Ovary (tissue), 9 donors: ENCODE data around the gene FNDC8. TPM values are rescaled to one million over a fixed set of nuclear protein-coding genes. Genes with fewer than 3 reads are reported as not detected.
"Not testable (repeated sequence)": the region's sequence is repeated elsewhere in the genome, so short reads cannot be mapped to it uniquely, and the experiment has no call there.

Experiments
- DNase-seq, 5 donors: peaks; one replicate each; pipeline ENCODE4 v3.0.0-alpha.2; 2019 to 2020
- H3K27ac ChIP-seq, 2 donors: fragments of 200-600 bp; one replicate each; pipeline versions ENCODE4 v1.5.1 to v1.8.0; 2019 to 2022
- H3K27me3 ChIP-seq: fragments of 200-600 bp; one replicate; pipeline ENCODE4 v1.8.0; 2022
- H3K36me3 ChIP-seq: fragments of 200-600 bp; sonication (generic); one replicate; pipeline ENCODE4 v1.5.1; 2019
- H3K4me1 ChIP-seq: one replicate; pipeline ENCODE4 v1.8.1; 2013; ENCODE audit warnings: mild to moderate bottlenecking, moderate library complexity; ENCODE audit not compliant: insufficient read depth
- H3K4me3 ChIP-seq: fragments of 200-600 bp; sonication (generic); one replicate; pipeline ENCODE4 v1.5.1; 2017
- H3K9me3 ChIP-seq, 2 donors: fragments of 200-600 bp in 1 of 2; sonication (generic) in 1 of 2; one replicate each; pipeline versions ENCODE4 v1.5.1 to v1.8.1; 2013 to 2019; ENCODE audit warnings: mild to moderate bottlenecking in 1 of 2, moderate library complexity in 1 of 2
- EP300 ChIP-seq: sonication (generic); formaldehyde crosslinking; IDR thresholded peaks from one replicate; pipeline ENCODE4 v1.6.1; 2017; ENCODE audit warnings: antibody characterized with exemption
- POLR2A ChIP-seq: fragments of 450-650 bp; IDR thresholded peaks from one replicate; pipeline ENCODE4 v1.6.1; 2017; ENCODE audit warnings: antibody characterized with exemption, mild to moderate bottlenecking, moderate library complexity
- WGBS, 3 donors: extraction: QIAGEN DNeasy Blood & Tissue Kit in 1 of 3; methylation state at CpG; one replicate each; pipeline versions ENCODE4 v1.1.5 to v1.1.7; 2013 to 2017; 5-methylcytosine and 5-hydroxymethylcytosine counted together
- intact Hi-C, 4 donors: fragments of 100-400 bp; cut with DNase I; formaldehyde crosslinking; loops; one replicate each; pipeline versions ENCODE4 v1.11.0 to v1.15.1; 2022 to 2023
- polyA plus RNA-seq, 2 donors: library from polyadenylated mRNA; stranded (reverse); fragments of 200-250 nt in 1 of 2; fragments of 350-450 nt in 1 of 2; fragmentation: Illumina TruSeq in 1 of 2; extraction: RNeasy Lipid Tissue Mini Kit (QIAGEN cat#74804) in 1 of 2; gene quantifications; one replicate each; pipeline ENCODE4 v1.2.3, GENCODE V29; 2013 to 2014
- total RNA-seq, 7 donors: library from RNA; depleted of rRNA in 2 of 7; stranded (reverse); fragments of >200 nt in 2 of 7; fragmentation: NEBNext Ultra II Directional in 3 of 7; extraction: Animal tissue kit (Norgen Biotek cat#: 25700) in 3 of 7; gene quantifications; one replicate each; pipeline versions ENCODE4 v1.1.0 to v1.2.4, GENCODE V29; 2016 to 2023
- TF ChIP-seq, protein P1 (sequence below), 3 donors: fragments of 450-650 bp in 2 of 3; fragments of 200-600 bp in 1 of 3; IDR thresholded peaks; one replicate each; pipeline versions ENCODE4 v1.5.1 to v1.8.0; 2016 to 2022; ENCODE audit warnings: antibody characterized with exemption in 3 of 3, mild to moderate bottlenecking in 1 of 3
- donor health status: DM: no; HTN: no; CAD: no; lungs with moderate emphysema.
- donor health status: DM: no; HTN: no; CAD: no.
- donor health status: Bipolar disorder and iron deficiency.
- donor health status: DM: yes; HTN: yes; CAD: no.
- donor health status: DM: no; HTN: no; CAD: no.
- donor health status: DM: yes; HTN: yes; CAD: no.

The FNDC8 gene
- total and polyA plus RNA-seq, 9 donors, result not detected

DNA sequence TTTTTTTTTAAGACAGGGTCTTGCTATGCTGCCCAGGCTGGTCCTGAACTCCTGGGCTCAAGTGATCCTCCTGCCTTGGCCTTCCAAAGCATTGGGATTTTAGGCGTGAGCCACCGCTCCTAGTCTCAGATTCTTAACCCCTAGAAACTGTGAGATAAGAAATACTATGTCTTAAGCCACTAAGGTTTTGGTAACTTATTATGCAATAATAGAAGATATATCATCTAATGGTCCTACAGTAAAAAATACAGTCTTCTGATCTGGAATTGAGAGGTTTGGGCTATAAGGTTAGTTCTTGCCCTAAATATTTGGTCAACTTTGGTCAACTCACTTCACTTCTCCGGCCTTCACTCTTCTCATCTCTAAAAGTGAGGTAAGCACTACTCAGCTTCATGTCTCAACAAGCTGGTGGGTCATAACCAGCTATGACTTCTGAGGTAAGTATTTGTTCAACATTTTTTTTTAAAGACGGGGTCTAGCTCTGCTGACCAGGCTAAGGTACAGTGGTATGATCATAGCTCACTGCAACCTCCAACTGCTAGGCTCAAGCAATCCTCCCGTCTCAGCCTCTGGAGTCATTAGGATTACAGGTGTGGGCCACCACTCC, 16.5 kb upstream of the FNDC8 start:
- no peak overlapping the region for H3K4me3 ChIP-seq
- intact Hi-C loops, result no loop called here
- no peaks in the 10 kb centered on the region for H3K4me1 ChIP-seq
- DNase-seq, result no peak
- no peaks in the 10 kb centered on the region for H3K9me3 ChIP-seq
- TF ChIP-seq EP300 (no peak), POLR2A (no peak)
- TF ChIP-seq, protein P1, sequence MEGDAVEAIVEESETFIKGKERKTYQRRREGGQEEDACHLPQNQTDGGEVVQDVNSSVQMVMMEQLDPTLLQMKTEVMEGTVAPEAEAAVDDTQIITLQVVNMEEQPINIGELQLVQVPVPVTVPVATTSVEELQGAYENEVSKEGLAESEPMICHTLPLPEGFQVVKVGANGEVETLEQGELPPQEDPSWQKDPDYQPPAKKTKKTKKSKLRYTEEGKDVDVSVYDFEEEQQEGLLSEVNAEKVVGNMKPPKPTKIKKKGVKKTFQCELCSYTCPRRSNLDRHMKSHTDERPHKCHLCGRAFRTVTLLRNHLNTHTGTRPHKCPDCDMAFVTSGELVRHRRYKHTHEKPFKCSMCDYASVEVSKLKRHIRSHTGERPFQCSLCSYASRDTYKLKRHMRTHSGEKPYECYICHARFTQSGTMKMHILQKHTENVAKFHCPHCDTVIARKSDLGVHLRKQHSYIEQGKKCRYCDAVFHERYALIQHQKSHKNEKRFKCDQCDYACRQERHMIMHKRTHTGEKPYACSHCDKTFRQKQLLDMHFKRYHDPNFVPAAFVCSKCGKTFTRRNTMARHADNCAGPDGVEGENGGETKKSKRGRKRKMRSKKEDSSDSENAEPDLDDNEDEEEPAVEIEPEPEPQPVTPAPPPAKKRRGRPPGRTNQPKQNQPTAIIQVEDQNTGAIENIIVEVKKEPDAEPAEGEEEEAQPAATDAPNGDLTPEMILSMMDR (IDR thresholded peaks at IDR 0.05), result no peak
- no peaks in the 10 kb centered on the region for H3K27me3 ChIP-seq
- 96% methylated on average over 5 of the region's 5 CpGs for WGBS, 3 donors
- no peak overlapping the region for H3K27ac ChIP-seq
- no peaks in the 10 kb centered on the region for H3K36me3 ChIP-seq

DNA sequence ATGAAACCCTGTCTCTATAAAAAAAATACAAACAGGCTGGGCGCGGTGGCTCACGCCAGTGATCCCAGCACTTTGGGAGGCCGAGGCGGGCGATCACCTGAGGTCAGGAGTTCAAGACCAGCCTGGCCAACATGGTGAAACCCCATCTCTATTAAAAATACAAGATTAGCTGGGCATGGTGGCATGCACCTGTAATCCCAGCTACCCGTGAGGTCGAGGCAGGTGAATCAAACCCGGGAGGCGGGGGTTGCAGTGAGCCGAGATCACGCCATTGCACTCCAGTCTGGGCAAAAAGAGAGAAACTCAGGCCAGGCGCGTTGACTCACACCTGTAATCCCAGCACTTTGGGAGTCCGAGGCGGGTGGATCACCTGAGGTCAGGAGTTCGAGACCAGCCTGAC, 10.6 kb upstream of the FNDC8 start:
- intact Hi-C loops, result loop anchor here in 2 of 4 donors (10.0 kb wide), 2 partner anchors 686 to 856 kb away; partner anchors contain the start of gene CCL2 (in 1 of the 2)
- H3K4me3 ChIP-seq, result not testable (repeated sequence)
- WGBS, 3 donors, result 94 to 98% (median 95%) methylated on average over 17 of the region's 17 CpGs

DNA sequence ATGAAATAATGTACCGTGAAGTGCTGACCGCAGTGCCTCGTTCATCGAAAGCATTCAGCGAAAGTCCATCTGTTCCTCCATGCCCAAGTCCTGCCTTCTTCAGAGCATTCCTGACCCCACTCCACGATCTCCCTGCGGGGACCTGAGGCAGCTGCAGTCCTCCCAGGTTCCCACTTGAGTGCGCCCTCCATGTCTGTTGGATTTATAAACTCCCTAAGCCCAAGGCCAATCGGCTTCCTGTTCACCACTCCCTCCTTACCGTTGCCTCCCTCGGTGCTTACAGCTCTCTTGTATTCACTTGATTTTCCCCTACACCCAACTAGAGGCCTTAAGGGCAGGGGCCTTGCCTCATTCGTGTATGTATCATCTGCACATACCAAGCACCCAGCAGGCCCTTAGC, 4.6 kb upstream of the FNDC8 start:
- WGBS, 3 donors, result 81 to 83% (median 83%) methylated on average over 12 of the region's 12 CpGs
- Histone ChIP-seq H3K27ac (no peak overlapping the region), H3K9me3 (no peaks in the 10 kb centered on the region), H3K27me3 (no peaks in the 10 kb centered on the region), H3K36me3 (no peaks in the 10 kb centered on the region), H3K4me1 (no peaks in the 10 kb centered on the region), H3K4me3 (no peak overlapping the region)
- DNase-seq, result no peak
- TF ChIP-seq POLR2A (no peak), EP300 (no peak)
- TF ChIP-seq, protein P1 (IDR thresholded peaks at IDR 0.05), result no peak
- intact Hi-C loops, result loop anchor here in 3 of 4 donors (5.0 to 10.0 kb wide), 3 partner anchors 575 to 862 kb away; partner anchors contain the start of gene CCL2 (in 1 of the 3)

More for the DNA sequence above, 10.6 kb upstream of the FNDC8 start:
- H3K27ac ChIP-seq, DNase-seq, H3K9me3 ChIP-seq, H3K36me3 ChIP-seq, H3K4me1 ChIP-seq, H3K27me3 ChIP-seq: not testable (repeated sequence)

DNA sequence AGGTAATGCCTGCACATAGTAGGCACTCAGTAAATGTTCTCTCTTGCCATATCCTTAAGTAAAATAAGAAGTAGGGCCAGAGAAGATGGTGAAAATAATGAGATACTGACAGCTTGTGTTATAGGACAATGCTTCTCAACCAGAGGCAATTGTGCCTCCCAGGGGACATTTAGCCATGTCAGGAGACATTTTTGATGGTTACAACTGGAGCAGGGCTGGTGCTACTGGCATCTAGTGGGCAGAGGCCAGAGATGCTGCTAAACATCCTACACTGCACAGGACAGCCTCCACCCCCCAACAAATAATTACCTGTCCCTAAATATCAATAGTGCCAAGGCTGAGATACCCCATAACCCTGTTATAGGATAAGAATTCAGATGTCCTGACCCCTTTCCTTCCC, 3.4 kb upstream of the FNDC8 start:
- no peaks in the 10 kb centered on the region for H3K36me3 ChIP-seq
- no peak overlapping the region for H3K4me3 ChIP-seq
- no peak for DNase-seq
- TF ChIP-seq, protein P1 (IDR thresholded peaks at IDR 0.05), result no peak
- TF ChIP-seq POLR2A, result no peak
- no peak for TF ChIP-seq EP300
- H3K27me3 ChIP-seq, result no peaks in the 10 kb centered on the region
- H3K4me1 ChIP-seq, result no peaks in the 10 kb centered on the region
- intact Hi-C loops, result loop anchor here in 3 of 4 donors (5.0 to 10.0 kb wide), 3 partner anchors 576 to 863 kb away; partner anchors contain the start of gene CCL2 (in 1 of the 3)
- no peak overlapping the region for H3K27ac ChIP-seq
- H3K9me3 ChIP-seq, result no peaks in the 10 kb centered on the region
